BJ (cell line): Measurements from ENCODE around the gene DPYD. TPM values are rescaled to one million over a fixed set of nuclear protein-coding genes. Genes with fewer than 3 reads are reported as not detected.
A peak's percentile ranks its signal among the peaks of the same experiment; 100 is the strongest.

Experiments used
- CTCF ChIA-PET: fragments of 350-600 bp; formaldehyde crosslinking; extraction: SDS; loops from one replicate; lab custom pipeline; 2021; ENCODE audit warnings: antibody characterized with exemption, inconsistent platforms; lab: Yijun Ruan, JAX
- POLR2A ChIA-PET: fragments of 300-600 bp; sonication (Branson Sonifier 250); formaldehyde crosslinking; extraction: SDS; loops from one replicate; lab custom pipeline; 2021; ENCODE audit warnings: antibody characterized with exemption; lab: Charles Lee
- DNase-seq: peaks from one replicate; pipeline ENCODE4 v3.0.0-alpha.2; 2011; ENCODE audit warnings: low read depth
- H3K27me3 ChIP-seq: 2 replicates; pipeline ENCODE4 v1.6.0; 2011; ENCODE audit warnings: low read length; ENCODE audit not compliant: control insufficient read depth, insufficient read depth
- H3K36me3 ChIP-seq: 2 replicates; pipeline ENCODE4 v1.5.1; 2011; ENCODE audit warnings: low read length; ENCODE audit not compliant: control insufficient read depth, insufficient read depth
- H3K4me3 ChIP-seq: 2 replicates; pipeline ENCODE4 v1.5.1; 2011; ENCODE audit warnings: low read depth, mild to moderate bottlenecking, control low read depth, low read length
- CTCF ChIP-seq: IDR thresholded peaks from 2 replicates; pipeline ENCODE4 v1.5.1; 2011; ENCODE audit warnings: low read depth, mild to moderate bottlenecking, control low read depth, inconsistent platforms, low read length, moderate library complexity; ENCODE audit not compliant: insufficient read depth
- polyA plus RNA-seq: library from polyadenylated mRNA; depleted of rRNA; stranded (reverse); fragments of >200 nt; gene quantifications from 2 replicates; pipeline ENCODE4 v1.2.3, GENCODE V29; 2011

Gene DPYD
- polyA plus RNA-seq, 1 experiment: 13.1 TPM

- no peaks in the 10 kb centered on the region for H3K27me3 ChIP-seq
- no peak overlapping the region for H3K4me3 ChIP-seq
- no peaks in the 10 kb centered on the region for H3K36me3 ChIP-seq
- no peak for DNase-seq
- POLR2A ChIA-PET: interaction anchor here (0.6 kb wide), 1 partner anchor 679 kb away, joined by 3 read pairs; no protein-coding TSS in a partner anchor
- CTCF ChIA-PET: interaction anchor here (0.6 to 2.6 kb wide), 22 partner anchors 8 to 910 kb away, joined by 3 to 21 read pairs (median 3); no protein-coding TSS in a partner anchor
- TF ChIP-seq CTCF: no peak
Observed at GRCh38 chr1:97138515-97139032, 782.3 kb downstream of the DPYD start.

- no peak for DNase-seq
- Histone ChIP-seq H3K27me3 (no peaks in the 10 kb centered on the region), H3K36me3 (no peaks in the 10 kb centered on the region), H3K4me3 (no peak overlapping the region)
- ChIA-PET CTCF (interaction anchor here (0.6 to 2.6 kb wide), 22 partner anchors 8 to 911 kb away, joined by 3 to 21 read pairs (median 3); no protein-coding TSS in a partner anchor), POLR2A (interaction anchor here (0.6 kb wide), 1 partner anchor 679 kb away, joined by 3 read pairs; no protein-coding TSS in a partner anchor)
- peak; percentile 69 for TF ChIP-seq CTCF
Observed at GRCh38 chr1:97137862-97138514, 782.8 kb downstream of the DPYD start.

GRCh38 chr1:97136996-97137395 is 783.8 kb downstream of the DPYD start:
- POLR2A ChIA-PET: no interaction called here
- no peak for TF ChIP-seq CTCF
- no peaks in the 10 kb centered on the region for H3K36me3 ChIP-seq
- H3K27me3 ChIP-seq: no peaks in the 10 kb centered on the region
- H3K4me3 ChIP-seq: no peak overlapping the region
- CTCF ChIA-PET: interaction anchor here (1.6 to 2.6 kb wide), 3 partner anchors 13 to 389 kb away, joined by 4 to 21 read pairs (median 7); no protein-coding TSS in a partner anchor
- no peak for DNase-seq

GRCh38 chr1:97135972-97136371 is 784.9 kb downstream of the DPYD start:
- CTCF ChIA-PET: no interaction called here

More at GRCh38 chr1:97135972-97136371, 784.9 kb downstream of the DPYD start:
- no peaks in the 10 kb centered on the region for H3K36me3 ChIP-seq
- no peak overlapping the region for H3K4me3 ChIP-seq
- no peak for DNase-seq
- no peak for TF ChIP-seq CTCF
- POLR2A ChIA-PET: no interaction called here
- H3K27me3 ChIP-seq: no peaks in the 10 kb centered on the region
